Immature natural killer cell (primary cell): Measurements from ENCODE around the gene WDR70. TPM values are rescaled to one million over a fixed set of nuclear protein-coding genes. Genes with fewer than 3 reads are reported as not detected.
"Not testable (repeated sequence)": the region's sequence is repeated elsewhere in the genome, so short reads cannot be mapped to it uniquely, and the experiment has no call there.

ENCODE experiments used
- DNase-seq, 3 donors: peaks; one replicate each; pipeline ENCODE4 v3.0.0; 2022; ENCODE audit warnings: mixed read lengths in 1 of 3
- H3K27ac Mint-ChIP-seq, 6 donors: one replicate each; pipeline ENCODE4 v1.8.0; 2020; ENCODE audit warnings: mixed read lengths in 6 of 6, mild to moderate bottlenecking in 5 of 6, inconsistent platforms in 4 of 6, moderate library complexity in 3 of 6
- H3K27me3 Mint-ChIP-seq, 3 donors: one replicate each; pipeline ENCODE4 v1.8.0; 2020 to 2021; ENCODE audit warnings: low read depth in 3 of 3, mild to moderate bottlenecking in 3 of 3, mixed read lengths in 3 of 3, moderate library complexity in 3 of 3, inconsistent platforms in 1 of 3
- H3K36me3 Mint-ChIP-seq, 3 donors: one replicate each; pipeline ENCODE4 v1.8.0; 2020; ENCODE audit warnings: mixed read lengths in 3 of 3, inconsistent platforms in 2 of 3, mild to moderate bottlenecking in 2 of 3
- H3K4me1 Mint-ChIP-seq, 2 donors: one replicate each; pipeline ENCODE4 v1.8.0; 2020; ENCODE audit warnings: inconsistent platforms in 2 of 2, mild to moderate bottlenecking in 2 of 2, mixed read lengths in 2 of 2, moderate library complexity in 1 of 2
- H3K4me3 Mint-ChIP-seq, 5 donors: one replicate each; pipeline ENCODE4 v1.8.0; 2020; ENCODE audit warnings: mild to moderate bottlenecking in 5 of 5, mixed read lengths in 5 of 5, inconsistent platforms in 3 of 5, moderate library complexity in 3 of 5
- H3K9me3 Mint-ChIP-seq, 6 donors: one replicate each; pipeline ENCODE4 v1.8.0; 2020; ENCODE audit warnings: mild to moderate bottlenecking in 6 of 6, mixed read lengths in 6 of 6, inconsistent platforms in 4 of 6, moderate library complexity in 3 of 6
- polyA plus RNA-seq, 3 donors: library from polyadenylated mRNA; unstranded; fragments of 300-500 nt; fragmentation: Illumina TruSeq; gene quantifications; one replicate each; pipeline ENCODE4 v1.2.3, GENCODE V29; 2021

WDR70 gene
- 10 to 100 TPM; 18.4 to 20.0 (median 18.6) TPM for polyA plus RNA-seq

- peak; percentile 74 to 82 (median 78) for DNase-seq
- H3K9me3 Mint-ChIP-seq, H3K36me3 Mint-ChIP-seq, H3K27me3 Mint-ChIP-seq: not testable (repeated sequence)
- Mint-ChIP-seq H3K27ac (peak within 1 kb of the TSS; percentile 77 to 90 (median 82)), H3K4me1 (peaks cover 12 to 20% of the 10 kb centered on the region in 2 donors), H3K4me3 (peak within 1 kb of the TSS; percentile 91 to 96 (median 93))
Observed at GRCh38 chr5:37379100-37379628, at the start of gene WDR70. Gene WDR70 (plus strand): TSS chr5:37379318. CDS start chr5:37379368, 50 bp downstream.

GRCh38 chr5:37334754-37335153 is 44.4 kb upstream of the WDR70 start:
- H3K36me3 Mint-ChIP-seq, result peaks cover 10 to 25% (median 18%) of the 10 kb centered on the region in 3 donors
- H3K9me3 Mint-ChIP-seq, H3K4me3 Mint-ChIP-seq, H3K27me3 Mint-ChIP-seq, DNase-seq, H3K4me1 Mint-ChIP-seq, H3K27ac Mint-ChIP-seq: not testable (repeated sequence)

- peaks cover 4 to 30% (median 16%) of the 10 kb centered on the region in 3 donors for H3K36me3 Mint-ChIP-seq
- not testable (repeated sequence) for H3K9me3 Mint-ChIP-seq, H3K27ac Mint-ChIP-seq, DNase-seq, H3K27me3 Mint-ChIP-seq, H3K4me3 Mint-ChIP-seq, H3K4me1 Mint-ChIP-seq
Observed at GRCh38 chr5:37342741-37343140, 36.4 kb upstream of the WDR70 start.

- no peak overlapping the region for H3K4me3 Mint-ChIP-seq
- H3K9me3 Mint-ChIP-seq, result no peaks in the 10 kb centered on the region
Observed at GRCh38 chr5:37355161-37355560, 24.0 kb upstream of the WDR70 start.

GRCh38 chr5:37370550-37370863 is 8.6 kb upstream of the WDR70 start:
- H3K27me3 Mint-ChIP-seq, result peaks cover 2 to 7% (median 6%) of the 10 kb centered on the region in 3 donors
- H3K4me3 Mint-ChIP-seq, result peak overlapping the region; percentile 95 to 98 (median 96)
- no peaks in the 10 kb centered on the region for H3K9me3 Mint-ChIP-seq
- H3K27ac Mint-ChIP-seq, result peak overlapping the region; percentile 90 to 97 (median 94)
- peaks cover 36 to 46% of the 10 kb centered on the region in 2 donors for H3K4me1 Mint-ChIP-seq
- H3K36me3 Mint-ChIP-seq, result no peaks in the 10 kb centered on the region
- DNase-seq, result no peak

More at GRCh38 chr5:37355161-37355560, 24.0 kb upstream of the WDR70 start:
- Mint-ChIP-seq H3K4me1 (no peaks in the 10 kb centered on the region), H3K27ac (no peak overlapping the region), H3K27me3 (no peaks in the 10 kb centered on the region), H3K36me3 (peaks cover 8 to 14% (median 8%) of the 10 kb centered on the region in 3 donors)
- DNase-seq, result no peak

GRCh38 chr5:37370864-37371726 is 8.0 kb upstream of the WDR70 start, which contains the start of gene NUP155:
Gene NUP155 (minus strand): TSS chr5:37371106. CDS start chr5:37370977, 129 bp downstream.
- Mint-ChIP-seq H3K9me3 (no peaks in the 10 kb centered on the region), H3K4me1 (peaks cover 32 to 41% of the 10 kb centered on the region in 2 donors), H3K27me3 (peaks cover 2 to 7% (median 6%) of the 10 kb centered on the region in 3 donors), H3K4me3 (peak within 1 kb of the TSS; percentile 95 to 98 (median 96)), H3K36me3 (no peaks in the 10 kb centered on the region), H3K27ac (peak within 1 kb of the TSS; percentile 90 to 97 (median 94))
- peak; percentile 83 to 87 (median 85) for DNase-seq

GRCh38 chr5:37375091-37375490 is 4.0 kb upstream of the WDR70 start:
- peaks cover 21 to 31% of the 10 kb centered on the region in 2 donors for H3K4me1 Mint-ChIP-seq

DNA sequence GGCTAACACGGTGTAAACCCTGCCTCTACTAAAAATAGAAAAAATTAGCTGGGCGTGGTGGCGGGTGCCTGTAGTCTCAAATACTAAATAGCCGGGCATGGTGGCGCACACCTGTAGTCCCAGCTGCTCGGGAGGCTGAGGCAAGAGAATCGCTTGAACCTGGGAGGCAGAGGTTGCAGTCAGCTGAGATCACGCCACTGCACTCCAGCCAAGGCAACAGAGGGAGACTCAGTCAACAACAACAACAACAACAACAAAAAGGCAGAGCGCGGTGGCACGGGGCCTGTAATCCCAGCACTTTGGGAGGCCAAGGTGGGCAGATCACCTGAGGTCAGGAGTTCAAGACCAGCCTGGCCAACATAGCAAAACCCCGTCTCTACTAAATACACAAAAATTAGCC is 1.1 kb upstream of the WDR70 start:
- not testable (repeated sequence) for H3K9me3 Mint-ChIP-seq, H3K36me3 Mint-ChIP-seq, H3K27me3 Mint-ChIP-seq, DNase-seq, H3K27ac Mint-ChIP-seq
- peak overlapping the region; percentile 13 to 66 (median 63) for H3K4me3 Mint-ChIP-seq
- H3K4me1 Mint-ChIP-seq, result peaks cover 12 to 20% of the 10 kb centered on the region in 2 donors

More at GRCh38 chr5:37375091-37375490, 4.0 kb upstream of the WDR70 start:
- Mint-ChIP-seq H3K36me3 (no peaks in the 10 kb centered on the region), H3K27ac (no peak overlapping the region), H3K9me3 (no peaks in the 10 kb centered on the region), H3K27me3 (peaks cover 2 to 12% (median 9%) of the 10 kb centered on the region in 3 donors), H3K4me3 (no peak overlapping the region)
- DNase-seq, result no peak

GRCh38 chr5:37391591-37391990 is 12.5 kb downstream of the WDR70 start:
- no peak for DNase-seq
- H3K27ac Mint-ChIP-seq, result no peak overlapping the region
- H3K27me3 Mint-ChIP-seq, result no peaks in the 10 kb centered on the region
- H3K4me3 Mint-ChIP-seq, result no peak overlapping the region
- H3K4me1 Mint-ChIP-seq, result peaks cover 6 to 18% of the 10 kb centered on the region in 2 donors
- H3K9me3 Mint-ChIP-seq, result no peaks in the 10 kb centered on the region
- H3K36me3 Mint-ChIP-seq, result peaks cover 12 to 22% (median 15%) of the 10 kb centered on the region in 3 donors

DNA sequence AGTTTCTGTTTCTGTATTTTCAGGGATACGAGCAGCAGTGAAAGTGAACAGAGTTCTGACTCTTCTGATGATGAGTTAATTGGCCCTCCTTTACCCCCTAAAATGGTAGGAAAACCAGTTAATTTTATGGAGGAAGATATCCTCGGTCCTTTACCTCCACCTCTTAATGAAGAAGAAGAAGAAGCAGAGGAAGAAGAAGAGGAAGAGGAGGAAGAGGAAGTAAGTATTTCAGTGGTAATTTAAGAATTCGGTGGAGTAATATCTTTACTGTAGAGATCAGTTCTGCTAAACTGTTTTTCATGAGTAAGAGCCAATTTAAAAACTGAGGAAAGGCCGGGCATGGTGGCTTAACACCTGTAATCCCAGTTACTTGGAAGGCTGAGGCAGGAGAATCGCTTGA is 17.2 kb downstream of the WDR70 start:
- Mint-ChIP-seq H3K36me3 (peaks cover 17 to 37% (median 23%) of the 10 kb centered on the region in 3 donors), H3K4me3 (no peak overlapping the region), H3K4me1 (peaks cover 1 to 6% of the 10 kb centered on the region in 2 donors), H3K9me3 (no peaks in the 10 kb centered on the region), H3K27me3 (no peaks in the 10 kb centered on the region), H3K27ac (peak overlapping the region in 1 of 6 donors; percentile 8)
- DNase-seq, result no peak

DNA sequence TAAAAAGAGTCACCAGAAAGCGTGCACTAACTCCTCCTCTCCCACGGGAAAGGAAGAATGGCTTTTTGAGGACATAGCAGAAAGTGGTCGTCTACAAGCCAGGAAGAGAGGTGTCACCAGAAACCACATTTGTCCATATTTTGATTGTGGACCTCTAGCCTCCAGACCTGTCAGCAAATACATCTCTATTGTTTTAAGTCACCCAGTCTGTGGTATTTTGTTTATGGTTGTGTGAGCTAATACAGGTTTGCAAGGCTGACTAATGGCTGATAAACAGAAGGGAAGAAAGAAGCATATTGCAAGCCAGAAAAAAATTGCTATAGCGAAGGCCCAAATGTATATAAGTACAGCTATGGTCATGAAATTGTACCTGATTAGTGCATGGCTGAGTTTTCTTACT is 21.4 kb downstream of the WDR70 start:
- Mint-ChIP-seq H3K27me3 (no peaks in the 10 kb centered on the region), H3K4me1 (no peaks in the 10 kb centered on the region), H3K4me3 (no peak overlapping the region), H3K36me3 (peaks cover 10 to 28% (median 24%) of the 10 kb centered on the region in 3 donors), H3K9me3 (no peaks in the 10 kb centered on the region), H3K27ac (no peak overlapping the region)
- no peak for DNase-seq

DNA sequence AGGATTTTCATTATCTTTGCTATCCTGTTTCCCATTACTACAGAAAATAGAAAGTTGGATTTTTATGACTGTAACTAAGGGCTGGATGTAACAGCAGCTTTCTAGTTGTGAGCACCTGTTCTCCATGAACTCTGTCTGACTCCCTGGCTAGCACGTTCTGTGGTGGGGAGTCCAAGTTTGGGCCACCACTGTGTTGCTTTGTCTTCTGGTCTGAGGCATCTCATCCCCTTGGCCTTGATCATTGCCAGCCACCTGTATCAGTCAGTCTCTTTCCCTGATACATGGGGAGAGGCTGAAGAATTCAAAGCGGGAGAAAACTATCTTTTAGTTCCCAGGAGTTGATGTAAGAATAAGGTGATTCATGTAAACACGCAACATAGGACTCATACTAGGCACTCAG is 33.4 kb downstream of the WDR70 start:
- DNase-seq, result no peak
- Mint-ChIP-seq H3K27ac (no peak overlapping the region), H3K4me3 (no peak overlapping the region), H3K36me3 (peaks cover 8 to 20% (median 11%) of the 10 kb centered on the region in 3 donors), H3K27me3 (no peaks in the 10 kb centered on the region), H3K9me3 (no peaks in the 10 kb centered on the region), H3K4me1 (peaks cover 0 to 2% of the 10 kb centered on the region in 2 donors)

DNA sequence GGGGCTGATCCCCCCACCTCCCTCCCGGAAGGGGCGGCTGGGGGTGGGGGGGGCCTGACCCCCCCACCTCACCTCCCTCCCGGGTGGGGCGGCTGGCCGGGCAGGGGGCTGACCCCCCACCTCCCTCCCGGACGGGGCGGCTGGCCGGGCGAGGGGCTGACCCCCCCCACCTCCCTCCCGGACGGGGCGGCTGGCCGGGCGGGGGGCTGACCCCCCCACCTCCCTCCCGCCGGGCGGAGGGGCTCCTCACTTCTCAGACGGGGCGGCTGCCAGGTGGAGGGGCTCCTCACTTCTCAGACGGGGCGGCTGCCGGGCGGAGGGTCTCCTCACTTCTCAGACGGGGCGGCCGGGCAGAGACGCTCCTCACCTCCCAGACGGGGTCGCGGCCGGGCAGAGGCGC is 36.3 kb downstream of the WDR70 start:
- not testable (repeated sequence) for H3K27ac Mint-ChIP-seq

GRCh38 chr5:37417347-37417746 is 38.2 kb downstream of the WDR70 start:
- Mint-ChIP-seq H3K4me1 (peaks cover 0 to 2% of the 10 kb centered on the region in 2 donors), H3K4me3 (no peak overlapping the region), H3K27ac (peak overlapping the region in 1 of 6 donors; percentile 34), H3K9me3 (no peaks in the 10 kb centered on the region), H3K36me3 (peaks cover 11 to 20% (median 14%) of the 10 kb centered on the region in 3 donors), H3K27me3 (no peaks in the 10 kb centered on the region)
- no peak for DNase-seq

More for the DNA sequence above, 36.3 kb downstream of the WDR70 start:
- H3K27me3 Mint-ChIP-seq, DNase-seq, H3K4me3 Mint-ChIP-seq, H3K9me3 Mint-ChIP-seq, H3K4me1 Mint-ChIP-seq: not testable (repeated sequence)
- H3K36me3 Mint-ChIP-seq, result peaks cover 10 to 20% (median 15%) of the 10 kb centered on the region in 3 donors
